Cardiac muscle cell (in vitro differentiated cells and primary cell): ENCODE measurements around the gene POU4F2. TPM values are rescaled to one million over a fixed set of nuclear protein-coding genes. Genes with fewer than 3 reads are reported as not detected.

Source experiments
- DNase-seq, 2 donors: peaks; one replicate each; pipeline versions ENCODE4 v3.0.0 to v3.0.0-alpha.2; 2010 to 2017; ENCODE audit warnings: low read depth in 1 of 2, low spot score in 1 of 2
- H3K27ac ChIP-seq: fragments of 200-600 bp; sonication (generic); 2 replicates; pipeline ENCODE4 v1.5.1; 2016
- H3K27me3 ChIP-seq: fragments of 200-600 bp; sonication (generic); 2 replicates; pipeline ENCODE4 v1.6.0; 2016; ENCODE audit warnings: control low read depth
- H3K36me3 ChIP-seq: fragments of 200-600 bp; sonication (generic); 2 replicates; pipeline ENCODE4 v1.5.1; 2016; ENCODE audit warnings: control low read depth
- H3K4me1 ChIP-seq: fragments of 200-600 bp; sonication (generic); 2 replicates; pipeline ENCODE4 v1.8.1; 2017; ENCODE audit warnings: low read depth, mild to moderate bottlenecking, mixed run types
- H3K4me3 ChIP-seq: fragments of 200-600 bp; sonication (generic); 2 replicates; pipeline ENCODE4 v1.5.1; 2016; ENCODE audit warnings: mild to moderate bottlenecking
- H3K9me3 ChIP-seq: fragments of 200-600 bp; sonication (generic); 2 replicates; pipeline ENCODE4 v1.5.1; 2017; ENCODE audit warnings: low read depth, mild to moderate bottlenecking, control low read depth
- polyA plus RNA-seq: library from polyadenylated mRNA; unstranded; fragments of >200 nt; fragmentation: Nextera tagmentation; extraction: Ambion mirVana; gene quantifications from 2 replicates; pipeline ENCODE4 v1.2.1, GENCODE V29; 2016
- total RNA-seq: library from RNA; depleted of rRNA; stranded (reverse); fragments of >200 nt; gene quantifications from 2 replicates; pipeline ENCODE4 v1.2.3, GENCODE V29; 2016
- TF ChIP-seq, protein P1 (sequence below): IDR thresholded peaks from 2 replicates; pipeline ENCODE4 v1.5.1; 2012; ENCODE audit warnings: low read depth, mild to moderate bottlenecking, low read length

The POU4F2 gene
- total and polyA plus RNA-seq, 2 experiments from 2014 or later = 0.33 TPM; not detected in 1

DNA sequence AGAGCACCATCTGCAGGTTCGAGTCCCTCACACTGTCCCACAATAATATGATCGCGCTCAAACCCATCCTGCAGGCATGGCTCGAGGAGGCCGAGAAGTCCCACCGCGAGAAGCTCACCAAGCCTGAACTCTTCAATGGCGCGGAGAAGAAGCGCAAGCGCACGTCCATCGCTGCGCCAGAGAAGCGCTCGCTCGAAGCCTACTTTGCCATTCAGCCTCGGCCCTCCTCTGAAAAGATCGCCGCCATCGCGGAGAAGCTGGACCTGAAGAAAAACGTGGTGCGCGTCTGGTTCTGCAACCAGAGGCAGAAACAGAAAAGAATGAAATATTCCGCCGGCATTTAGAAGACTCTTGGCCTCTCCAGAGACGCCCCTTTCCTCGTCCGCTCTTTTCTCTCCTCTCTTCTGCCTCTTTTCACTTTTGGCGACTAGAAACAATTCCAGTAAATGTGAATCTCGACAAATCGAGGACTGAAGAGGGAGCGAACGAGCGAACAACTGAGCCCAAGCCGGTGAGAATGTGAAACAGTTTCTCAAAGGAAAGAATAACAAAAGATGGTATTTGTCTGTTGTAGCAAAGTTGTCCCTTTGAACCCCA is 1.9 kb downstream of the POU4F2 start:
- Histone ChIP-seq H3K4me3 (no peak overlapping the region), H3K27me3 (peaks cover 99% of the 10 kb centered on the region), H3K36me3 (no peaks in the 10 kb centered on the region), H3K4me1 (peaks cover 12% of the 10 kb centered on the region), H3K27ac (no peak overlapping the region), H3K9me3 (no peaks in the 10 kb centered on the region)
- no peak for DNase-seq
- TF ChIP-seq, protein P1, sequence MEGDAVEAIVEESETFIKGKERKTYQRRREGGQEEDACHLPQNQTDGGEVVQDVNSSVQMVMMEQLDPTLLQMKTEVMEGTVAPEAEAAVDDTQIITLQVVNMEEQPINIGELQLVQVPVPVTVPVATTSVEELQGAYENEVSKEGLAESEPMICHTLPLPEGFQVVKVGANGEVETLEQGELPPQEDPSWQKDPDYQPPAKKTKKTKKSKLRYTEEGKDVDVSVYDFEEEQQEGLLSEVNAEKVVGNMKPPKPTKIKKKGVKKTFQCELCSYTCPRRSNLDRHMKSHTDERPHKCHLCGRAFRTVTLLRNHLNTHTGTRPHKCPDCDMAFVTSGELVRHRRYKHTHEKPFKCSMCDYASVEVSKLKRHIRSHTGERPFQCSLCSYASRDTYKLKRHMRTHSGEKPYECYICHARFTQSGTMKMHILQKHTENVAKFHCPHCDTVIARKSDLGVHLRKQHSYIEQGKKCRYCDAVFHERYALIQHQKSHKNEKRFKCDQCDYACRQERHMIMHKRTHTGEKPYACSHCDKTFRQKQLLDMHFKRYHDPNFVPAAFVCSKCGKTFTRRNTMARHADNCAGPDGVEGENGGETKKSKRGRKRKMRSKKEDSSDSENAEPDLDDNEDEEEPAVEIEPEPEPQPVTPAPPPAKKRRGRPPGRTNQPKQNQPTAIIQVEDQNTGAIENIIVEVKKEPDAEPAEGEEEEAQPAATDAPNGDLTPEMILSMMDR = no peak

GRCh38 chr4:146641762-146642161 is 3.1 kb downstream of the POU4F2 start:
- peaks cover 99% of the 10 kb centered on the region for H3K27me3 ChIP-seq
- TF ChIP-seq, protein P1 = no peak
- no peaks in the 10 kb centered on the region for H3K36me3 ChIP-seq
- H3K4me1 ChIP-seq = peaks cover 12% of the 10 kb centered on the region
- no peaks in the 10 kb centered on the region for H3K9me3 ChIP-seq
- H3K27ac ChIP-seq = no peak overlapping the region
- DNase-seq = no peak
- no peak overlapping the region for H3K4me3 ChIP-seq

DNA sequence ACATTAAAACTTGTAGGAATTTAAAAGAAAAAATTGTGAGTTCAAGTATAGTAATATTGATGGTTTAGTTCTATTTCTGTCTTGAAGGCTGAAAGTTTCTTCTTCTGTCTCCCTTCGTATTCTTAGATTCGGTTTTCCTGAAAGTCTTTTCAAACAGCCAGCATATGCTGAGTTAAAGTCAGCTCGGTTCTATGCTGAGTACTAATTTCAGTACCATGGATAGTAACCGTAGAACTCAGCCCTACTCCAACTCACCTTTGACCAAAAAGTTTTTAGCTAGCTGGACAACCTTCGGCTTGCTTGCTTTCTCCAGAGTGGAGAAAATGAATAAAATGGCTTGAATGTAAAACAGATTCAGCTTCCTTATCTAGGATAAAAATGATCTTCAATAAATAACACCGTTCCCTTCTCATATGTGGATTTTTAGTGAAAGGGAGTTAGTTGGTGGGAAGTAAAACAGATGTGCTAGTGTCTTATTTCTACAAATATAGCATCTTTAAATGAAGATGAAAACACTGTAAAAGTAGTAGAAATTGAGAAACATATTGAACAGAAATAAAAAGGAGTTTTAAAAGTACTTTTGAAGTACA is 5.2 kb downstream of the POU4F2 start:
- TF ChIP-seq, protein P1 = no peak

GRCh38 chr4:146645921-146646320 is 7.2 kb downstream of the POU4F2 start:
- no peak for DNase-seq
- TF ChIP-seq, protein P1 = no peak
- Histone ChIP-seq H3K4me3 (no peak overlapping the region), H3K9me3 (no peaks in the 10 kb centered on the region), H3K36me3 (no peaks in the 10 kb centered on the region), H3K27me3 (peaks cover 100% of the 10 kb centered on the region), H3K4me1 (no peaks in the 10 kb centered on the region), H3K27ac (no peak overlapping the region)

More for the DNA sequence above, 5.2 kb downstream of the POU4F2 start:
- Histone ChIP-seq H3K4me1 (peaks cover 5% of the 10 kb centered on the region), H3K9me3 (no peaks in the 10 kb centered on the region), H3K27me3 (peaks cover 100% of the 10 kb centered on the region), H3K36me3 (no peaks in the 10 kb centered on the region), H3K27ac (no peak overlapping the region), H3K4me3 (no peak overlapping the region)
- peak; percentile 49 to 73 for DNase-seq

- Histone ChIP-seq H3K4me3 (no peak overlapping the region), H3K9me3 (no peaks in the 10 kb centered on the region), H3K36me3 (no peaks in the 10 kb centered on the region), H3K4me1 (no peaks in the 10 kb centered on the region), H3K27ac (no peak overlapping the region), H3K27me3 (peaks cover 100% of the 10 kb centered on the region)
- TF ChIP-seq, protein P1 = no peak
- no peak for DNase-seq
Measured at GRCh38 chr4:146646593-146647325, 8.1 kb downstream of the POU4F2 start.
